Measurements from ENCODE around the gene KIF16B.
A peak's percentile ranks its signal among the peaks of the same experiment; 100 is the strongest.

The KIF16B gene

GRCh38 chr20:16437387-16437996 lies 135.8 kb downstream of the KIF16B start:
- POLR2A ChIA-PET: no interaction called here
- H3K4me3 ChIP-seq (ENCODE audit: low read depth, low read length): no peak overlapping the region
- TF ChIP-seq, protein P1, sequence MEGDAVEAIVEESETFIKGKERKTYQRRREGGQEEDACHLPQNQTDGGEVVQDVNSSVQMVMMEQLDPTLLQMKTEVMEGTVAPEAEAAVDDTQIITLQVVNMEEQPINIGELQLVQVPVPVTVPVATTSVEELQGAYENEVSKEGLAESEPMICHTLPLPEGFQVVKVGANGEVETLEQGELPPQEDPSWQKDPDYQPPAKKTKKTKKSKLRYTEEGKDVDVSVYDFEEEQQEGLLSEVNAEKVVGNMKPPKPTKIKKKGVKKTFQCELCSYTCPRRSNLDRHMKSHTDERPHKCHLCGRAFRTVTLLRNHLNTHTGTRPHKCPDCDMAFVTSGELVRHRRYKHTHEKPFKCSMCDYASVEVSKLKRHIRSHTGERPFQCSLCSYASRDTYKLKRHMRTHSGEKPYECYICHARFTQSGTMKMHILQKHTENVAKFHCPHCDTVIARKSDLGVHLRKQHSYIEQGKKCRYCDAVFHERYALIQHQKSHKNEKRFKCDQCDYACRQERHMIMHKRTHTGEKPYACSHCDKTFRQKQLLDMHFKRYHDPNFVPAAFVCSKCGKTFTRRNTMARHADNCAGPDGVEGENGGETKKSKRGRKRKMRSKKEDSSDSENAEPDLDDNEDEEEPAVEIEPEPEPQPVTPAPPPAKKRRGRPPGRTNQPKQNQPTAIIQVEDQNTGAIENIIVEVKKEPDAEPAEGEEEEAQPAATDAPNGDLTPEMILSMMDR (IDR thresholded peaks at IDR 0.05; ENCODE audit: insufficient read depth, low read length, missing control alignments): no peak
- CTCF ChIA-PET: no interaction called here
- no peak for DNase-seq (ENCODE audit: low read depth, low spot score)

- POLR2A ChIA-PET: no interaction called here
- H3K4me3 ChIP-seq (ENCODE audit: low read depth, low read length): no peak overlapping the region
- CTCF ChIA-PET: interaction anchor here (1.3 kb wide), 1 partner anchor 41 kb away, joined by 3 read pairs; no protein-coding TSS in a partner anchor
- DNase-seq (ENCODE audit: low read depth, low spot score): no peak
- TF ChIP-seq, protein P1 (IDR thresholded peaks at IDR 0.05; ENCODE audit: insufficient read depth, low read length, missing control alignments): peak; percentile 71
These were observed 139.1 kb downstream of the KIF16B start for GRCh38 chr20:16434062-16434664.

DNA sequence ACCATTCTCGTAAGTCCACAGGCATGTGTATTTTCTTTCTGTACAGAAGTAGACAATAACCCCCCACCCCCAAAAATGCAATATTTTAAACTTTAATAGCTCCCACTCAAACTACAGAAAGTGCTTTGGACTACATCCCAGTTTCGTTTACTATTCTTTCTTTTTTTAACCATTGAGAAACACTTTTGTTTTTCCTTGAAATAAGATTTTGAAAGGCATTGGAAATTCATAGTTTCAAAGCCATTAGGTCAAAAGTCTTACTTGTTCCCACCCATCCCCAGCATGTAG lies 140.0 kb downstream of the KIF16B start:
- POLR2A ChIA-PET: no interaction called here
- TF ChIP-seq, protein P1 (IDR thresholded peaks at IDR 0.05; ENCODE audit: insufficient read depth, low read length, missing control alignments): no peak
- H3K4me3 ChIP-seq (ENCODE audit: low read depth, low read length): no peak overlapping the region
- no peak for DNase-seq (ENCODE audit: low read depth, low spot score)
- CTCF ChIA-PET: interaction anchor here (1.3 kb wide), 1 partner anchor 42 kb away, joined by 3 read pairs; no protein-coding TSS in a partner anchor

- POLR2A ChIA-PET: no interaction called here
- TF ChIP-seq, protein P1 (IDR thresholded peaks at IDR 0.05; ENCODE audit: insufficient read depth, low read length, missing control alignments): no peak
- no peak for DNase-seq (ENCODE audit: low read depth, low spot score)
- H3K4me3 ChIP-seq (ENCODE audit: low read depth, low read length): no peak overlapping the region
- CTCF ChIA-PET: interaction anchor here (1.3 kb wide), 1 partner anchor 43 kb away, joined by 3 read pairs; no protein-coding TSS in a partner anchor
These were observed 140.6 kb downstream of the KIF16B start for GRCh38 chr20:16432466-16433292.

- DNase-seq (ENCODE audit: low read depth, low spot score): no peak
- CTCF ChIA-PET: no interaction called here
- TF ChIP-seq, protein P1 (IDR thresholded peaks at IDR 0.05; ENCODE audit: insufficient read depth, low read length, missing control alignments): no peak
- no peak overlapping the region for H3K4me3 ChIP-seq (ENCODE audit: low read depth, low read length)
- POLR2A ChIA-PET: no interaction called here
These were observed 145.1 kb downstream of the KIF16B start for GRCh38 chr20:16428112-16428511.

- TF ChIP-seq, protein P1 (IDR thresholded peaks at IDR 0.05; ENCODE audit: insufficient read depth, low read length, missing control alignments): no peak
- CTCF ChIA-PET: interaction anchor here (0.7 kb wide), 1 partner anchor 9 kb away, joined by 3 read pairs; no protein-coding TSS in a partner anchor
These were observed 145.7 kb downstream of the KIF16B start for GRCh38 chr20:16427571-16427970.

More at GRCh38 chr20:16427571-16427970, 145.7 kb downstream of the KIF16B start:
- POLR2A ChIA-PET: no interaction called here
- no peak overlapping the region for H3K4me3 ChIP-seq (ENCODE audit: low read depth, low read length)
- no peak for DNase-seq (ENCODE audit: low read depth, low spot score)
